ENCODE data around the gene SULT6B1. TPM values are rescaled to one million over a fixed set of nuclear protein-coding genes. Genes with fewer than 3 reads are reported as not detected.
A peak's percentile ranks its signal among the peaks of the same experiment; 100 is the strongest.

SULT6B1 gene
- total RNA-seq, 1 donor, result not detected

GRCh38 chr2:37192551-37192950 lies 4.1 kb upstream of the SULT6B1 start:
- DNase-seq (ENCODE audit: low read depth), result no peak
- H3K4me3 ChIP-seq (ENCODE audit: low read depth, low read length), result no peak overlapping the region
- no peak for TF ChIP-seq CTCF (IDR thresholded peaks at IDR 0.05; ENCODE audit: insufficient read depth, low read depth, low read length)

DNA sequence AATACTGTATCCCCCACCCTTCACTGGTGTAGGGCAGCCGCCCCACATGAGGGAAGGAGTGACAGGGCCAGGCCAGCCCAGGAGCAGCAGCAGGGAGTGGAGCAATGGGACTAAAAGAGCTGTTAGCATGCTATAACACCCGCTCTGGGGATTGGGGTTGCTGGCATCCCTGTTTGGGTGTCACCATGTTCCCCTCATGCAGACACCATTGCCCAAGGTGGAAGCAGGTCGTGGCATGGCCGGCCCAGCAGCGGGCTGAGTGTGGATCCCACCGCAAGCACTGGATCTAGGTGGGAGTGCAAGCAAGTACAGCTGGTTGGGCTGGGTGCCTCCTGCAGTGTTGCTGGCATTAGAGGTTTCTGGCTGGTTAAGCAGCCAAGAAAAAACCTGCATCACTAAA lies 3.3 kb upstream of the SULT6B1 start:
- no peak for TF ChIP-seq CTCF (IDR thresholded peaks at IDR 0.05; ENCODE audit: insufficient read depth, low read depth, low read length)
- no peak for DNase-seq (ENCODE audit: low read depth)

DNA sequence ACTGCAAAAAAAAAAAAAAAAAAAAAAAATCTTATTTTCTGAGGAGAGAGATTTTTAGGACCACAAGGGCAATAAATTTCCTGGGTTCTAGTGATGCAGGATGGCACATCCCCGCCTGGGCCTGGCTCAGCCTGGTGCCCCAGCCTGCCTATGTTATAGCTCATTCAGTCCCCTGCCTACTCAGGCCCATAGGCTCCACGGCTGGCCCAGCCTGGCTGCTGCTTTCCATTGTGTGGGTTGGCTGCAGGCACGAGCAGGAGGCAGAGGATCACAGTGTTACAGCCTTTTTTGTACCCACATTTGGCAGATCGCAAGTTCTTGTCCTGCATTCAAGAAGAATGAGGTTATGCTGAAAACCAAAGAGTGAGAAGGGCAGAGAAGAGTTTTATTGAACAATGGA lies 2.8 kb upstream of the SULT6B1 start:
- DNase-seq (ENCODE audit: low read depth), result no peak
- no peak for TF ChIP-seq CTCF (IDR thresholded peaks at IDR 0.05; ENCODE audit: insufficient read depth, low read depth, low read length)

More for the DNA sequence above, 3.3 kb upstream of the SULT6B1 start:
- H3K4me3 ChIP-seq (ENCODE audit: low read depth, low read length), result no peak overlapping the region

GRCh38 chr2:37190290-37190689 lies 1.8 kb upstream of the SULT6B1 start:
- no peak overlapping the region for H3K4me3 ChIP-seq (ENCODE audit: low read depth, low read length)
- no peak for TF ChIP-seq CTCF (IDR thresholded peaks at IDR 0.05; ENCODE audit: insufficient read depth, low read depth, low read length)

More for the DNA sequence above, 2.8 kb upstream of the SULT6B1 start:
- no peak overlapping the region for H3K4me3 ChIP-seq (ENCODE audit: low read depth, low read length)

DNA sequence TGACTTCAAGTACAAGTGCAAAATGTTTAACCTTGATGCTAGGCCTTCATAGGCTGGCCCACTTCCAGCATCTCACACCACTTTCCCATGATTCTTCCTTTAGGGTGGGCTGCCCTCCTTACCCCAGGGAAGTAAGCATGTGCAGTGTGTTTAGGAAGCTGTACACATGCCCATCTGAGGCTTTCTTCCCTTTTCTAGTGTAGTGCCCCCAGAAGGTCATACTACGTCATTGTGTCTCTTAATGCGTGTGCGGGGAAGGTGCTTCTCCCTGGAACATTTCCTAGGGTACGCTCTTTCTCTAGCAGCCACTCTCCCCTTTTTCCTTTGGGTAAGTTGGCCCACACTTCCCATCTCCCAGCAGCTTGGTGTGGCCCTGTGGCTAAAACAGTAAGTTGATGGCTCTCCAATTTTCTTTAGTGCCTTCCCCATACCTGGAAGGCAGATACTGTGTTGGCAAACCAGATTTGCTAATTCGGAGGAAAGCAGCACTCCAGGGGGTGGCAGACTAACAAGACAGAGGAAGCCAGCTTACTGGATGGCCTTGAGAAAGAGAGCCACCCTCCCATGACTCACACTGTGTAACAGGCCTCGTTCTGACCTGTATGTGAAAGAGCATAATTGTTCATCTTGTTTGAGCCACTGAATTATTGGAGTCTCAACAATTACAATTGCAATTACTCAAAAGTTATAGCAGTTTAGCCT lies 1.1 kb upstream of the SULT6B1 start:
- peak; percentile 69 for DNase-seq (ENCODE audit: low read depth)
- H3K4me3 ChIP-seq (ENCODE audit: low read depth, low read length), result no peak overlapping the region
- TF ChIP-seq CTCF (IDR thresholded peaks at IDR 0.05; ENCODE audit: insufficient read depth, low read depth, low read length), result no peak

More at GRCh38 chr2:37190290-37190689, 1.8 kb upstream of the SULT6B1 start:
- no peak for DNase-seq (ENCODE audit: low read depth)

GRCh38 chr2:37181726-37182684 lies 6.5 kb downstream of the SULT6B1 start:
- no peak overlapping the region for H3K4me3 ChIP-seq (ENCODE audit: low read depth, low read length)
- peak; percentile 91 for DNase-seq (ENCODE audit: low read depth)
- TF ChIP-seq CTCF (IDR thresholded peaks at IDR 0.05; ENCODE audit: insufficient read depth, low read depth, low read length), result no peak

All from fibroblast of villous mesenchyme (primary cell).